ENCODE results near the gene SLC35F1.

DNA sequence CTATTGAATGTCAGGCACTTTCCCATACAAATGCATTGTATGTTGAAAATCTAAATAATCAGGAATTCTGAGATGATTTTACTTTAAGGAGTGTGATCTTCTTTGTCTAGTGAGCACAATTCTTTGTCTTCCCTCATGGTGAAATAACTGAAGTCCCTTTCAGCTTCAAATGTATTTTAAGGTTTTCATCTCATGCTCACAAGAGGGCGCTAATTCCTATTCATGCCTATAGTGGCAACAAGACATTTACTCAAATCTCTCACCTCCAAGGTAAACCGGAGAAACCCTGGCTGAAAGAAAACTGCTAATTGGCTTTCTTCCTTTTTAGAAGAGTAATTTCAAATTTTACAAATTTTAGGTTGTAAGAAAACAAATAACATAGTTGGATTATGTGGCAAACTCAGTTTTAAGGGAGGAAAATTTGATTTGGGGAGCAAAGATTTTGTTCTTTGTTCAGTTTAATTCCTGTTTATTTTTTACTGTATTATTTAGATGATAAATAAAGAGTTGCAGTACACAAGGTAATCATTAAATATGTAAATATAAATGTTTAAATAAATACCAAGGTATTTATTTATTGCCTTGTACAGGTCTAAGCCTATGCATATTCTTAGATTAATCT is 69.1 kb downstream of the SLC35F1 start:
- TF ChIP-seq, protein P1, sequence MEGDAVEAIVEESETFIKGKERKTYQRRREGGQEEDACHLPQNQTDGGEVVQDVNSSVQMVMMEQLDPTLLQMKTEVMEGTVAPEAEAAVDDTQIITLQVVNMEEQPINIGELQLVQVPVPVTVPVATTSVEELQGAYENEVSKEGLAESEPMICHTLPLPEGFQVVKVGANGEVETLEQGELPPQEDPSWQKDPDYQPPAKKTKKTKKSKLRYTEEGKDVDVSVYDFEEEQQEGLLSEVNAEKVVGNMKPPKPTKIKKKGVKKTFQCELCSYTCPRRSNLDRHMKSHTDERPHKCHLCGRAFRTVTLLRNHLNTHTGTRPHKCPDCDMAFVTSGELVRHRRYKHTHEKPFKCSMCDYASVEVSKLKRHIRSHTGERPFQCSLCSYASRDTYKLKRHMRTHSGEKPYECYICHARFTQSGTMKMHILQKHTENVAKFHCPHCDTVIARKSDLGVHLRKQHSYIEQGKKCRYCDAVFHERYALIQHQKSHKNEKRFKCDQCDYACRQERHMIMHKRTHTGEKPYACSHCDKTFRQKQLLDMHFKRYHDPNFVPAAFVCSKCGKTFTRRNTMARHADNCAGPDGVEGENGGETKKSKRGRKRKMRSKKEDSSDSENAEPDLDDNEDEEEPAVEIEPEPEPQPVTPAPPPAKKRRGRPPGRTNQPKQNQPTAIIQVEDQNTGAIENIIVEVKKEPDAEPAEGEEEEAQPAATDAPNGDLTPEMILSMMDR (optimal IDR thresholded peaks at IDR 0.05 in 1 of 3, IDR thresholded peaks at IDR 0.05 in 1 of 3, conservative IDR thresholded peaks at IDR 0.05 in 1 of 3; ENCODE audit: extremely low read depth in 1 of 3, insufficient read depth in 2 of 3, low read length in 3 of 3), result peak in 2 of 3 experiments; percentile 38 to 52
- no peak for TF ChIP-seq EZH2 (IDR thresholded peaks at IDR 0.05; ENCODE audit: low read length)
